GM10248 (cell line): ENCODE measurements around the gene TNS1.

Source experiments
- CTCF ChIA-PET: fragments of 300-600 bp; sonication (Branson Sonifier 250); formaldehyde crosslinking; extraction: SDS; loops from one replicate; lab custom pipeline; 2021; ENCODE audit warnings: antibody characterized with exemption; lab: Yijun Ruan, JAX
- POLR2A ChIA-PET: fragments of 350-650 bp; sonication (Branson Sonifier 250); formaldehyde crosslinking; extraction: SDS; loops from one replicate; lab custom pipeline; 2020; ENCODE audit warnings: antibody characterized with exemption; lab: Yijun Ruan, JAX
- DNase-seq: peaks from one replicate; pipeline ENCODE4 v3.0.0; 2012; ENCODE audit errors: extremely low spot score
- CTCF ChIP-seq: IDR thresholded peaks from 2 replicates; pipeline ENCODE4 v1.5.1; 2012; ENCODE audit warnings: mild to moderate bottlenecking, low read depth; ENCODE audit errors: extremely low read depth, missing control alignments, control extremely low read depth

The TNS1 gene

GRCh38 chr2:217805668-217806481 is 196.9 kb downstream of the TNS1 start:
- no peak for TF ChIP-seq CTCF
- ChIA-PET POLR2A (no interaction called here), CTCF (interaction anchor here (1.0 to 8.9 kb wide), 3 partner anchors 16 to 20 kb away, joined by 3 to 76 read pairs (median 17); no protein-coding TSS in a partner anchor)

GRCh38 chr2:217804791-217805667 is 197.8 kb downstream of the TNS1 start:
- ChIA-PET POLR2A (no interaction called here), CTCF (interaction anchor here (3.3 to 8.9 kb wide), 2 partner anchors 15 to 19 kb away, joined by 17 to 76 read pairs; no protein-coding TSS in a partner anchor)
- DNase-seq, result no peak

More at GRCh38 chr2:217805668-217806481, 196.9 kb downstream of the TNS1 start:
- DNase-seq, result no peak

GRCh38 chr2:217804338-217804737 is 198.5 kb downstream of the TNS1 start:
- POLR2A ChIA-PET, result no interaction called here
- CTCF ChIA-PET, result interaction anchor here (1.3 to 8.9 kb wide), 3 partner anchors 14 to 265 kb away, joined by 3 to 76 read pairs (median 17); partner anchors contain the start of gene RUFY4

More at GRCh38 chr2:217804791-217805667, 197.8 kb downstream of the TNS1 start:
- no peak for TF ChIP-seq CTCF

GRCh38 chr2:217803653-217803960 is 199.2 kb downstream of the TNS1 start:
- CTCF ChIA-PET, result interaction anchor here (1.2 to 8.9 kb wide), 4 partner anchors 13 to 265 kb away, joined by 3 to 76 read pairs (median 10); partner anchors contain the start of gene RUFY4
- no peak for TF ChIP-seq CTCF

More at GRCh38 chr2:217804338-217804737, 198.5 kb downstream of the TNS1 start:
- no peak for DNase-seq
- no peak for TF ChIP-seq CTCF

GRCh38 chr2:217802876-217803652 is 199.7 kb downstream of the TNS1 start:
- no peak for TF ChIP-seq CTCF
- POLR2A ChIA-PET, result no interaction called here
- DNase-seq, result no peak
- CTCF ChIA-PET, result interaction anchor here (1.2 to 8.9 kb wide), 4 partner anchors 13 to 266 kb away, joined by 3 to 76 read pairs (median 10); partner anchors contain the start of gene RUFY4

More at GRCh38 chr2:217803653-217803960, 199.2 kb downstream of the TNS1 start:
- POLR2A ChIA-PET, result no interaction called here
- DNase-seq, result no peak
